Measurements from ENCODE around the gene IFT81.
A peak's percentile ranks its signal among the peaks of the same experiment; 100 is the strongest.

IFT81 gene

DNA sequence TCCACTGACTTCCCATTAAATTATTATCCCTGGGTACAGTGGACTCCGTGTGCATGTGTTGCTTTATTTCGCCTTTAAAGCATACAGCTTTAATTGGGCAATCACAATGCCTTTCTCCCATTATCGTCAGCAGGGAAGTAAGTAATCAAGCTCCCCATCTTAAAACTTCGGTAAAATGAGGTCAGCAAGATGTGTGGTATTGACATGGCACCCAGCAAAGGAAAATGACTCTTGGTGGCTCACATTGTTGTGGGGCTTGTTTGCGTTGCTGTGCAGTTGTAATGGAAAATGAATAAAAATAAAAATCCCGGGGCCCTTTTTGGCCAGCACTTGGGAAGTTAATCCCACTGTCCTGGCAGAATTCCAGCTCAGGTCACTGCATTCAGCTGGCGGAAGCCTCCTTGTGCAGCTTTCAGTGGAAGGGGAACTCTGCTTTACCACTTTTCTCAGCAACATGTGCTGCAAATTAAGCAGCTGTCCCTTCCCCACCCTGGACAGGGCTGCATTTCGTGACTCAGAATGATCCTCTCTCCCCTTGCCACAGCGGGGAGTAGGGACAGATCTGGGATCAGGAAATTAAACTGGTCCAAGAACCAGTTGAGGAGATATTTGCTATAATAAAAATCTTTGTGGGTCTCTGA is 142.9 kb downstream of the IFT81 start:
- Histone ChIP-seq H3K27me3 (ENCODE audit: control insufficient read depth, insufficient read depth, low read length) (no peaks in the 10 kb centered on the region), H3K9ac (ENCODE audit: low read length) (no peak overlapping the region), H3K4me3 (ENCODE audit: low read length) (no peak overlapping the region), H3K4me1 (ENCODE audit: control insufficient read depth, insufficient read depth, low read length) (peaks cover 12% of the 10 kb centered on the region), H3K36me3 (ENCODE audit: control insufficient read depth, insufficient read depth, low read length) (peaks cover 2% of the 10 kb centered on the region), H3K27ac (ENCODE audit: low read depth, low read length) (peak overlapping the region; percentile 15)
